Muscle of arm (tissue), 14 donors: ENCODE data around the gene CLINT1. TPM values are rescaled to one million over a fixed set of nuclear protein-coding genes. Genes with fewer than 3 reads are reported as not detected.
"Not testable (repeated sequence)": the region's sequence is repeated elsewhere in the genome, so short reads cannot be mapped to it uniquely, and the experiment has no call there.

Source experiments
- DNase-seq: peaks from one replicate; pipeline ENCODE4 v3.0.0-alpha.2; 2013
- long read RNA-seq, 11 donors: transcript quantifications; one replicate each; lab custom pipeline, GENCODE V29; 2026
- polyA plus RNA-seq, 12 donors: library from polyadenylated mRNA; unstranded; fragments of 120-200 nt; gene quantifications; one replicate each; pipeline ENCODE4 v1.2.1, GENCODE V29; 2013; ENCODE audit not compliant: insufficient read length in 12 of 12

The CLINT1 gene
- polyA plus RNA-seq: 100 to 1,000 TPM in 1 of 12 donors, 10 to 100 TPM in 10, not detected in 1; 54.0 to 106 (median 75.1) TPM
- long read RNA-seq, donor 1, transcript CLINT1-208 (2 exons, 2,905 nt): major isoform, 25 of 199 reads
- long read RNA-seq, donor 1, transcript CLINT1-201 (12 exons, 3,440 nt): minor isoform, 5 of 199 reads
- long read RNA-seq, donor 1, partial matches to known transcripts: 160 of 199 reads
- long read RNA-seq, donor 1, other reads (novel, unspliced or antisense): 0 of 199 reads
- long read RNA-seq, donor 2, transcript CLINT1-207 (12 exons, 2,346 nt): minor isoform, 6 of 32 reads
- long read RNA-seq, donor 2, transcript CLINT1-201 (12 exons, 3,440 nt): major isoform, 7 of 32 reads
- long read RNA-seq, donor 2, transcript CLINT1-208 (2 exons, 2,905 nt): minor isoform, 6 of 32 reads
- long read RNA-seq, donor 2, partial matches to known transcripts: 11 of 32 reads
- long read RNA-seq, donor 2, other reads (novel, unspliced or antisense): 0 of 32 reads
- long read RNA-seq, donor 3, partial matches to known transcripts: 0 of 9 reads
- long read RNA-seq, donor 3, other reads (novel, unspliced or antisense): 0 of 9 reads
- long read RNA-seq, donor 4, partial matches to known transcripts: 0 of 1 reads
- long read RNA-seq, donor 4, other reads (novel, unspliced or antisense): 0 of 1 reads
- long read RNA-seq, donor 5, transcript CLINT1-208 (2 exons, 2,905 nt): minor isoform, 5 of 47 reads
- long read RNA-seq, donor 5, transcript CLINT1-207 (12 exons, 2,346 nt): major isoform, 6 of 47 reads
- long read RNA-seq, donor 5, transcript CLINT1-201 (12 exons, 3,440 nt): major isoform, 6 of 47 reads
- long read RNA-seq, donor 5, partial matches to known transcripts: 28 of 47 reads
- long read RNA-seq, donor 5, other reads (novel, unspliced or antisense): 0 of 47 reads
- long read RNA-seq, donor 6, partial matches to known transcripts: 0 of 7 reads
- long read RNA-seq, donor 6, other reads (novel, unspliced or antisense): 0 of 7 reads
- long read RNA-seq, donor 7, transcript CLINT1-207 (12 exons, 2,346 nt): major isoform, 5 of 24 reads
- long read RNA-seq, donor 7, partial matches to known transcripts: 17 of 24 reads
- long read RNA-seq, donor 7, other reads (novel, unspliced or antisense): 0 of 24 reads
- long read RNA-seq, donor 8, transcript CLINT1-208 (2 exons, 2,905 nt): minor isoform, 5 of 50 reads
- long read RNA-seq, donor 8, transcript CLINT1-207 (12 exons, 2,346 nt): major isoform, 11 of 50 reads
- long read RNA-seq, donor 8, partial matches to known transcripts: 30 of 50 reads
- long read RNA-seq, donor 8, other reads (novel, unspliced or antisense): 0 of 50 reads
- long read RNA-seq, donor 9, partial matches to known transcripts: 12 of 15 reads
- long read RNA-seq, donor 9, other reads (novel, unspliced or antisense): 0 of 15 reads
- long read RNA-seq, donor 10, transcript CLINT1-201 (12 exons, 3,440 nt): major isoform, 6 of 31 reads
- long read RNA-seq, donor 10, partial matches to known transcripts: 16 of 31 reads
- long read RNA-seq, donor 10, other reads (novel, unspliced or antisense): 0 of 31 reads
- long read RNA-seq, donor 11, partial matches to known transcripts: 38 of 47 reads
- long read RNA-seq, donor 11, other reads (novel, unspliced or antisense): 0 of 47 reads

DNA sequence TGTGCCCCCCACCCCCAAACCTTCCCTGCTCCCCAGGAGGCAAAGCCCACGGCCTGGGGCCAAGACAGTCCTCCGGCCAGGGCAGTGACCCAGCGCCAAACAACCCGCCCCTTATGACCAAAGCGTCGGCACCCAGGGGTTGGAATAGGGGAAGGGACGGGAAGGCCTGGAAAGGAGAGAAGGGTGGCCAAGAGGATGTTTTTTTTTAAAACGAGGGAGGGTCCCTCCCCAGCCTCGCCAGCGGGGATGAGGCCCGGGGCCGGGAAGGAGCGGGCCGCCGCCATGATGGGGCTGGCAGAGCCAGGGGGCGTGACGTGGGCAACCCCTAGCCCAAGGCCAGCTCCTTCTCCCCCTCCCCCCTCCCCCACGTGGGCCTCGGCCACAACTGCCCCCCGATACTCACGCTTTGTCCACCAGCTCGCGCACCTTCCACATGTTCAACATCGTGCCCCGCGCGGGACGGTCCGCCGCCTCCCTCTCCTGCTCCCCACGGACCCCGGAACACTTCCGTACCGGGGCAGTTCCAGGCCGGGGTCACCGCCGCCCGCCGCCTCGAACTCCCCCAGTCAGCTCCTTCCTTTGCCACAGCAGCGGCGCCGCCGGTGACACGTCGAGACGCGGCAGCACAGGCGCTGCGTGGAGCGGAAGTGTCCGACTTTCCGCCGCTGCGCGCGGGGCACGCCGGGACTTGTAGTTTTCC is at the start of gene CLINT1:
Gene CLINT1 (minus strand): TSS at position 619 of the 700 bp plus-strand sequence. CDS start 175 bp downstream, at position 444.
- peak; percentile 91 for DNase-seq

GRCh38 chr5:157908459-157908858 is 49.5 kb upstream of the CLINT1 start:
- DNase-seq: no peak

DNA sequence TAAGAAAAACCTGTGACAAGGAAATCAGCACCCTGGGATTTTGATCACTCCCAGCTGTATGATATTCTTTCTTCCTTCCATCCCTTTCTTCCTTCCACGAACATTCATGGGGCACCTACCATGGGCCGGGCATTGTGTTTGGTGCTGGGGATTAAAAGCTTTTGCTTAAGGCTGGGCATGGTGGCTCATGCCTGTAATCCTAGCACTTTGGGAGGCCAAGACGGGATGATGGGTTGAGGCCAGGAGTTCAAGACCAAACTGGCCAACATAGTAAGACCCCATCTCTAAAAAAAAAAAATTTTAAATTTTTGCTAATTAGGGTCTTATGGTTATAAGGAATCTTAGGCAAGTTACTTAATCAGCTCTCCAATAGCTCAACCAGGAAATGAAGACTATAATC is 48.5 kb upstream of the CLINT1 start:
- DNase-seq: no peak

DNA sequence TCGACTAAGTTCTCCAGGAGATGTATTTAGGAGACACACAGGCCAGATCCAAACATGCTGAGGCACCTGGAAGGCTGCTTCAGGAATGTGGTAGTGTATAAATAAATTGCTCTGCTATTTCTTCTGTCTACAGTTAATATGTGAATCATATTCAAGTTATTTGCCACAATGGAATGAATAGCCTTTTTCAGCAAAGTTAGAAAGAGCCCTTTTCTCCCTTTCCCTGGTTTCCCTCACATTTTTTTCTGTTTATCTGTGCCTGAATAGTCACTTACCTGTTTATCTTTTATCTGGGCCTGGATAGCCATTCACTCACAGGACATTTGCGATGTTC is 44.1 kb upstream of the CLINT1 start:
- DNase-seq: no peak

DNA sequence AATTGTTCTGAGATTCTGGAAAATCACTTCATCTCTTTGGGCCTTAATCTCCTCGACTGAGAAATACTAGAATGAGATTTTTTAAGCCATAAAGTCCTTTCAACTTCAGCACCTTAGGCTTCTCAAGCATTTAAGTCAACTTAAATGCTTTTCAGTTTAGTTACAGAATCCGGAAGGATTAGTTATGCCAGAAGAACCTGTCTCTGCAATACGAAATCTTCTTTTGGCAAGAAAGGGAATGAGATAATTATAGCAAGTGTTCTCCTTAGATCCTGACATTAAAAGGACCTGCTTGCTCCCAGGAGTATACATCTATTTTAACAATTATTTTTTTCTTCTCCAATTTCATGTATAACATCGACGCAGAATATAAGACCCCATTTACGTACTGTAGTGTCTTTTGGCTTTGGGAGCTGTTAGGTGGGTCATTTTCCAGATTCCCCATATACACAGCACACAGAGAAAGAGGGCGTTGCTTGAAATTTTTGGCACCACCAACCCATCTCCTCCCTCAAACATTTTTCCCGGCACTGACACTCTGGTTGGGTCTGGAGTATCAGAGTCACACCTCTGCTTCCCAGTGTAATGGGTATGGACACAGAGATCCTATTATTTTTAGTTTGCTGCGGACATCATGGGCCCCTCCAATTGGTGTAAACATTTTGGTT is 43.6 kb upstream of the CLINT1 start:
- DNase-seq: no peak

DNA sequence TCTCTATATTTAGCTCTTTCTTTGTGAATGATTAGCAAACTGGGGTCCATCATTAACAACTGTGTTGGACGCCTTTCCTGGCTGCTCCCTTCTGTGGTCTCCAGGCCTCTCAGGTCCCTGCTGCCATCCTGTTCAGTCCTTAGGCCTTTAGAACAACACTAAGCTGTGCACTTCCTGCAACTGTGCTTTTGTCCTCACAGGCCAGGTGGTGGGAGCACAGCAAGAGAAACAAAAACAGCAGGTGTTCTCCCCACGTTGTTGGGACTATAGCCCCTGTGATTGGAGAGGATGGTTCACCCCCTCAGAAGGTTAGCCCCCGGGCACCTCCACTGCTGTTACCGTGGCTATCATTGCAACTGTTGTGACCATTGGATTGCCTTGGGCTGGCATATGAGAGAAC is 41.7 kb upstream of the CLINT1 start:
- DNase-seq: no peak

GRCh38 chr5:157893611-157894010 is 34.7 kb upstream of the CLINT1 start:
- DNase-seq: no peak

- no peak for DNase-seq
Observed at GRCh38 chr5:157892974-157893373, 34.0 kb upstream of the CLINT1 start.

GRCh38 chr5:157890836-157891597 is 32.1 kb upstream of the CLINT1 start:
- DNase-seq: no peak

GRCh38 chr5:157888814-157889532 is 30.0 kb upstream of the CLINT1 start:
- DNase-seq: no peak

DNA sequence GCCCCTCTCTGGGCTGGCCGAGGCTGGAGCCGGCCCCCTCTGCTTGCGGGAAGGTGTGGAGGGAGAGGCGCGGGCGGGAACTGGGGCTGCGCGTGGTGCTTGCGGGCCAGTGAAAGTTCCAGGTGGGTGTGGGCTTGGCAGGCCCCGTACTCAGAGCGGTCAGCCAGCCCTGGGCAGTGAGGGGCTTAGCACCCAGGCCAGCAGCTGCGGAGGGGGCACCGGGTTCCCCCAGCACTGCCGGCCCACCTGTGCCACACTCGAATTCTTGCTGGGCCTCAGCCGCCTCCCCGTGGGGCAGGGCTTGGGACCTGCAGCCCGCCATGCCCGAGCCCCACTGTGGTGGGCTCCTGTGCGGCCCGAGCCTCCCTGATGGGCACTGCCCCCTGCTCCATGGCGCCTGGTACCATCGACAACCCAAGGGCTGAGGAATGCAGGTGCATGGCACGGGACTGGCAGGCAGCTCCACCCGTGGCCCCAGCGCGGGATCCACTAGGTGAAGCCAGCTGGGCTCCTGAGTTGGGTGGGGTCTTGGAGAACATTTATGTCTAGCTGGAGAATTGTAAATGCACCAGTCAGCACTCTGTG is 27.9 kb upstream of the CLINT1 start:
- DNase-seq: no peak

DNA sequence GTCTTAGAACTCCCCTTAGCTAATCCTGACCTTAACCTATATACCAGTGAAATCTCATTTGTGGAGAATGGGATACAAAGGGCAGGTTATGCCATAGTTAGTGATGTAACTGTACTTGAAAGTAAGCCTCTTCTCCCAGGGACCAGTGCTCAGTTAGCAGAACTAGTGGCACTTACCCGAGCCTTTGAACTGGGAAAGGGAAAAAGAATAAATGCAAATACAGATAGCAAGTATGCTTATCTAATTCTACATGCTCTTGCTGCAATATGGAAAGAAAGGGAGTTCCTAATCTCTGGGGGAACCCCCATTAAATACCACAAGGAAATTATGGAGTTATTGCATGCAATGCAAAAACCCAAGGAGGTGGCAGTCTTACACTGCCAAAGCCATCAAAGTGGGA is 26.1 kb upstream of the CLINT1 start:
- not testable (repeated sequence) for DNase-seq

- not testable (repeated sequence) for DNase-seq
Observed at GRCh38 chr5:157881498-157881897, 22.6 kb upstream of the CLINT1 start.

GRCh38 chr5:157877821-157878220 is 18.9 kb upstream of the CLINT1 start:
- no peak for DNase-seq

DNA sequence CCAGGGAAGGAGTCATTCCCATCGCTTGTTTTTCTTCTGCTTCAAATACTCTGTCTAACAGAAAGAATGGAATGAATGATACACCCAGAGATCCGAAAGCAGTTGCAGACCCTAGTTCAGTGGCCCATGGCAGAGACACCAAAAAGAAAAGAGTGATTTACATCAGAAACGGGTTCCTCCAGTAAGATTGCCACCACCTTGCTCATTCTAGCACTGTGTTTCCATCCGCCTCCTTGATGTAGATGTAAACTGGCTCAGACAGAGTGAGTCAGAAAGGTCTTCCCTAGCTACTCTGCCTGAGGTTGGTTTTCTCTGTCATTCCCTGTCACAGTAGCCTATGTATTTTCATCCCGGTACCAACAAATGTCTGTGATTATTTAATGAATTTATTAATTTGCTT is 15.9 kb upstream of the CLINT1 start:
- DNase-seq: no peak

DNA sequence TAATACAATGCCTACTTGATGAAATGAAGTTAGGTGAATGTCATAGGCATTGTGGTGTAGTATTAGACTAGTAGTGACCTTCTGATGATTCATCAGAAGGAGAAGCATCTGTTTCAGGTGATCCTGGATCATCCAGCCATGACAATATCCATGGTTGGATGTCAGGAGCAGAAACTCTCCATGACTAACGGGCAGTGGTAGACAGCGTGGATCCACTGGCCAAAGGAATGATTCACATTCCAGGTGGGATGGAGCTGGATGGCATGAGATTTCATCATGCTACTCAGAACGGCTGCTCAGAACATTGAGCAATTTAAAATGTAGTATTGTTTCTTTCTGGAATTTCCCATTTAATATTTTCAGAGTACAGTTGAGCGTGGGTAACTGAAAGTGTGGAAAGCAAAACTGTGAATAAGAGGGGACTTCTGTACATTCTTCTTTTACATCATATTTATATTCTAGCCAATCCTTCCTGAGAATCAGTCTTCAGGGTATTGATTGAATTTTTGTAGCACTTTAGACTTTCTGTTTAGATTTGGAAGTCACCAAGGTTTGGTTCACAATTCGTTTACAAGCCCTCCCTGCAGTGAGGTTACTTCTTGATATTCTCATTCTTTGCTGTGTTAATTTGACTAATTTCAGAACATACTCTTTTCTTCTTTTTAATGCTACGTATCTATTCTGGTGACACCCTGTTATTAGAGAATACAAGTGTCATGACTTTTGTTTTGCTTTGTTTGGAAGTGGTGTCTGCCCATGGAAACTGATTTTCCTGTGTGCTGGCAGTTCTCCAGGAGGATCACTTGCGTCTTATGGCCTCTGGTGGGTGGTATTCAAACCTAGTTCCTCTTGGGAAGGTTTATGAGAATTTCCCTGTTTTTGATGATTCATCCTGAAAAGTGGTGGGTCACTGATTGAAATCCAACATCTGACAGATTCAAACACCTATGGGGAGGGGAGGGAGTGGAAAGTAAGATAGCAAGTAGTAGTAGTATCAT is 12.2 kb upstream of the CLINT1 start:
- DNase-seq: peak; percentile 4
